Measurements from ENCODE around the gene SLC25A24. TPM values are rescaled to one million over a fixed set of nuclear protein-coding genes. Genes with fewer than 3 reads are reported as not detected.

The SLC25A24 gene
- 49.1 and 54.7 TPM in 2 replicates for total RNA-seq

DNA sequence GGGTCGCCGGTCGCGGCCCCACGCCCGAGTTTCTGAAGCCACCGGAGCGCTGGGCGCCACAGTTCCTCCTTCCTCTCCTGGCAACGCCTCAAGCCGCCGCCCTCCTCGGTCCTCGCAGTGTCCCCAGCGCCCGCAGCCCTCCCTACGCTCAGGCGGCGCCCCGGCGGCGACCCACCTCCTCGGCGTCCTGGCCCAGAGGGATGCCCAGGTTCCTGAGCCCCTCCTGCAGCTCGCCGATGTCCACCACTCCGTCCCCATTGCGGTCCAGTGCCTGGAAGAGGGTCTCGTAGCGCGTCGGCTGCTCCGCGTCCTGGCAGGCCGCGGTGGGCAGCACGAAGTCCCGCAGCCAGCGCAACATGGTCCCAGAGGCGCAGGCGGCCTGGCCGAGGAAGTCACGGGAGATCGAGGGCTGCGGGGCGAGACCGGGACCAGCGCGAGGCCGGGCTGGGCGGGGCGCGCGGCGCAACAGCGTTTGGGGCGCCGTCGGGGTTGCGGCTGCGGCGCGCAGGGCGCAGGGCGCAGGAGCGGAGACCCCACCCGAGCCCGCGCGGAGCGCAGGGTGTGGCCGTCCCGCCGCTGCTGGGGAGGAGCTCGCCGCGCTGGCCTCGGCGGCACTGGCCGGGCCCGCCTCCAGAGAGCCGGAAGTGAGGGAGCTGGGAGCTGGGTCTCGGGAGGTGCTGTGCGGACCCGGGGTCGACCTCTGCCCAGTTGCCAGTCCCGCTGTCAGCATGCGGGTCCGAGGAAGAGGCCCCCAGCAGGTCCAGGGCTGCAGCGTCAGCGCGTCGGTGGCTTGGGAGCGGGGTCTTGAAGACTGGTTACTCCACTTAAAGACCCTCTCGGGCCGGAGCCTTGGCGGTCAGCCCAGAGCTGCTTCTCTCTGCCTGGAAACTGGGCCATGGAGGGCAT, at the start of gene SLC25A24:
SLC25A24 (minus strand) TSS at position 563 of the 906 bp plus-strand sequence; CDS start at position 358, 205 bp downstream.

DNA sequence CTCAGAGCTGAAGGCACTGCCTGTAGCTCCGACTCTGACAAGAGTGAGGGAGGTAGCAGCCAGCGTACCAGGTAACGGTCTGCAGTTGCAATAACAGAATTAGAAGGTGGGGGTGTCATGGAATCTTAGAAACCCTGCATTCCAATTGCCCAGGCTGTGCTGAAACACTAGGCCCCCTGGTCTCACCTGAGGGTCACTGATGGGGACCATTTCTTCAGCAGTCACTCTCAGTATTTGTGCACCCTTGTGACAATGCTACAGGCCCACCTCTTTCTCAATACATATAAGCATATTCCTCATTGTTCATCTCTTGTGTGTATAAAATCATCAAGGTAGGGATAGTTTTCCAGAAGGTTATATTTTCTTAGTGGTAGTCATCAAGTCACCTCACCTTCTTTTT, 43.8 kb upstream of the SLC25A24 start, which contains the start of gene NBPF4:
NBPF4 (minus strand) TSS at position 101 of the 400 bp plus-strand sequence. CDS start 315 bp downstream, outside the sequence.

Other genes starting within 250 kb of the SLC25A24 start
- under 0.01 and 0.76 TPM in 2 replicates for gene VAV3, start 235.2 kb downstream of the SLC25A24 start, total RNA-seq
- gene NBPF4, start 43.7 kb upstream of the SLC25A24 start, total RNA-seq, result not detected in 2 replicates
- not detected in 2 replicates for gene NBPF6, start 250.0 kb upstream of the SLC25A24 start, total RNA-seq

All from placental epithelial cell (primary cell).